CD8-positive, alpha-beta memory T cell (primary cell): ENCODE results near the gene SST. TPM values are rescaled to one million over a fixed set of nuclear protein-coding genes. Genes with fewer than 3 reads are reported as not detected.

Experiments used
- CTCF ChIA-PET: fragments of 350-600 bp; sonication (Branson Sonifier 250); formaldehyde crosslinking; loops from one replicate; lab custom pipeline; 2021; ENCODE audit warnings: antibody characterized with exemption; lab: Charles Lee
- POLR2A ChIA-PET: fragments of 350-600 bp; sonication (Branson Sonifier 250); formaldehyde crosslinking; loops from one replicate; lab custom pipeline; 2021; ENCODE audit warnings: antibody characterized with exemption; lab: Charles Lee
- DNase-seq, 5 donors: peaks; one replicate each; pipeline versions ENCODE4 v3.0.0 to v3.0.0-alpha.2; 2020 to 2022; ENCODE audit warnings: mixed read lengths in 1 of 5
- H3K27ac ChIP-seq: one replicate; pipeline ENCODE4 v1.7.0; 2013; ENCODE audit warnings: low read depth, mild to moderate bottlenecking, low read length, moderate library complexity
- H3K27me3 ChIP-seq: 2 replicates; pipeline ENCODE4 v1.7.0; 2013; ENCODE audit warnings: low read length, mild to moderate bottlenecking; ENCODE audit not compliant: insufficient read depth, poor library complexity, severe bottlenecking
- H3K36me3 ChIP-seq: 2 replicates; pipeline ENCODE4 v1.7.0; 2013; ENCODE audit warnings: mild to moderate bottlenecking, low read length, moderate library complexity; ENCODE audit not compliant: insufficient read depth
- H3K4me1 ChIP-seq: 2 replicates; pipeline ENCODE4 v1.7.0; 2013; ENCODE audit warnings: mild to moderate bottlenecking, low read length, moderate library complexity; ENCODE audit not compliant: insufficient read depth
- H3K4me3 ChIP-seq: 2 replicates; pipeline ENCODE4 v1.7.0; 2013; ENCODE audit warnings: mild to moderate bottlenecking, low read length
- H3K9me3 ChIP-seq: 2 replicates; pipeline ENCODE4 v1.7.0; 2013; ENCODE audit warnings: mild to moderate bottlenecking, low read length
- H3K27ac Mint-ChIP-seq, 8 donors: one replicate each; pipeline ENCODE4 v1.8.0; 2020 to 2021; ENCODE audit warnings: mixed read lengths in 8 of 8, mild to moderate bottlenecking in 6 of 8, inconsistent platforms in 3 of 8, moderate library complexity in 3 of 8
- H3K27me3 Mint-ChIP-seq, 2 donors: one replicate each; pipeline ENCODE4 v1.8.0; 2020 to 2021; ENCODE audit warnings: mixed read lengths in 2 of 2, mild to moderate bottlenecking in 1 of 2, moderate library complexity in 1 of 2
- H3K36me3 Mint-ChIP-seq, 3 donors: one replicate each; pipeline ENCODE4 v1.8.0; 2020 to 2021; ENCODE audit warnings: mixed read lengths in 3 of 3, inconsistent platforms in 1 of 3, mild to moderate bottlenecking in 1 of 3
- H3K4me1 Mint-ChIP-seq, 3 donors: one replicate each; pipeline ENCODE4 v1.8.0; 2020 to 2021; ENCODE audit warnings: mixed read lengths in 3 of 3, inconsistent platforms in 1 of 3, mild to moderate bottlenecking in 1 of 3
- H3K4me3 Mint-ChIP-seq, 7 donors: one replicate each; pipeline ENCODE4 v1.8.0; 2020 to 2021; ENCODE audit warnings: mixed read lengths in 7 of 7, mild to moderate bottlenecking in 6 of 7, moderate library complexity in 4 of 7, inconsistent platforms in 2 of 7
- H3K9me3 Mint-ChIP-seq, 5 donors: one replicate each; pipeline ENCODE4 v1.8.0; 2020 to 2022; ENCODE audit warnings: mixed read lengths in 5 of 5, mild to moderate bottlenecking in 3 of 5, moderate library complexity in 2 of 5, inconsistent platforms in 1 of 5
- polyA plus RNA-seq: library from polyadenylated mRNA; unstranded; fragments of 300-500 nt; fragmentation: Illumina TruSeq; gene quantifications from one replicate; pipeline ENCODE4 v1.2.3, GENCODE V29; 2021
- total RNA-seq, 2 experiments: library from RNA; stranded (reverse); gene quantifications; one replicate each; pipeline ENCODE4 v1.2.3, GENCODE V29; 2021

Gene SST
- total and polyA plus RNA-seq, 3 experiments from 2014 or later, result not detected

- H3K27me3 Mint-ChIP-seq, result no peaks in the 10 kb centered on the region
- no peaks in the 10 kb centered on the region for H3K36me3 Mint-ChIP-seq
- no peak for DNase-seq
- no peaks in the 10 kb centered on the region for H3K9me3 ChIP-seq
- no peaks in the 10 kb centered on the region for H3K36me3 ChIP-seq
- POLR2A ChIA-PET, result no interaction called here
- H3K4me1 ChIP-seq, result peaks cover under 1% of the 10 kb centered on the region
- no peak overlapping the region for H3K27ac ChIP-seq
- no peak overlapping the region for H3K4me3 ChIP-seq
- no peak overlapping the region for H3K4me3 Mint-ChIP-seq
- peaks cover 5 to 7% (median 7%) of the 10 kb centered on the region in 3 donors for H3K4me1 Mint-ChIP-seq
- H3K27ac Mint-ChIP-seq, result no peak overlapping the region
- CTCF ChIA-PET, result interaction anchor here (1.0 to 1.1 kb wide), 2 partner anchors 25 to 390 kb away, joined by 3 to 4 read pairs; no protein-coding TSS in a partner anchor
- no peaks in the 10 kb centered on the region for H3K9me3 Mint-ChIP-seq
- H3K27me3 ChIP-seq, result no peaks in the 10 kb centered on the region
Measured at GRCh38 chr3:187708696-187709095, 38.5 kb upstream of the SST start.

GRCh38 chr3:187706971-187707370, 36.8 kb upstream of the SST start:
- Mint-ChIP-seq H3K36me3 (no peaks in the 10 kb centered on the region), H3K4me1 (peaks cover 0 to 2% (median 0%) of the 10 kb centered on the region in 3 donors), H3K27ac (no peak overlapping the region), H3K4me3 (no peak overlapping the region), H3K27me3 (no peaks in the 10 kb centered on the region), H3K9me3 (no peaks in the 10 kb centered on the region)
- Histone ChIP-seq H3K4me3 (no peak overlapping the region), H3K4me1 (no peaks in the 10 kb centered on the region), H3K36me3 (no peaks in the 10 kb centered on the region), H3K27ac (no peak overlapping the region), H3K9me3 (no peaks in the 10 kb centered on the region), H3K27me3 (no peaks in the 10 kb centered on the region)
- CTCF ChIA-PET, result interaction anchor here (1.1 to 1.4 kb wide), 2 partner anchors 8 to 33 kb away, joined by 3 read pairs; no protein-coding TSS in a partner anchor
- no peak for DNase-seq
- POLR2A ChIA-PET, result no interaction called here

DNA sequence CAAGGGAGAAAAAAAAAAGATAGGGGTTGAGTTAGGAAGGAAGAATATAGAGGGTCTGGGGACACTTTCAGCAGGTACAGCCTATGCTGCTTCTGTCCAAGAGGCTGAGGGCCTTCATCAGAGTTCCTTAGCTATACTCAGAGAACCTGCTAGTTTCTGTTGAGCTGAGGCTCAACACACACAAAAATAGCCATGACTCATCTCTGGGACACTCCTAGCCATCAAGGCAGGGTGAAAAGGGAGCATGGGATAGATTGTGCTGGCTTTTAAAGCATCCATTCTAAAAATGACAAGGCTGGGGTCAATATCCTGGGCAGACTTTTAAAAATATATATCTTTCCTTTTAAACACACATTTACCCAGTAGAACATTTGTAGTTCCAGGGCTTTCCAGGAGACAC, 35.0 kb upstream of the SST start:
- no peaks in the 10 kb centered on the region for H3K4me1 ChIP-seq
- Mint-ChIP-seq H3K36me3 (no peaks in the 10 kb centered on the region), H3K4me1 (peaks cover 0 to 2% (median 0%) of the 10 kb centered on the region in 3 donors), H3K4me3 (no peak overlapping the region), H3K27ac (no peak overlapping the region), H3K9me3 (no peaks in the 10 kb centered on the region), H3K27me3 (peaks cover 0 to 4% of the 10 kb centered on the region in 2 donors)
- ChIA-PET POLR2A (no interaction called here), CTCF (interaction anchor here (0.9 to 1.9 kb wide), 3 partner anchors 10 to 385 kb away, joined by 3 to 7 read pairs (median 3); no protein-coding TSS in a partner anchor)
- H3K27me3 ChIP-seq, result no peaks in the 10 kb centered on the region
- no peak overlapping the region for H3K27ac ChIP-seq
- no peak overlapping the region for H3K4me3 ChIP-seq
- no peaks in the 10 kb centered on the region for H3K36me3 ChIP-seq
- DNase-seq, result no peak
- H3K9me3 ChIP-seq, result no peaks in the 10 kb centered on the region

DNA sequence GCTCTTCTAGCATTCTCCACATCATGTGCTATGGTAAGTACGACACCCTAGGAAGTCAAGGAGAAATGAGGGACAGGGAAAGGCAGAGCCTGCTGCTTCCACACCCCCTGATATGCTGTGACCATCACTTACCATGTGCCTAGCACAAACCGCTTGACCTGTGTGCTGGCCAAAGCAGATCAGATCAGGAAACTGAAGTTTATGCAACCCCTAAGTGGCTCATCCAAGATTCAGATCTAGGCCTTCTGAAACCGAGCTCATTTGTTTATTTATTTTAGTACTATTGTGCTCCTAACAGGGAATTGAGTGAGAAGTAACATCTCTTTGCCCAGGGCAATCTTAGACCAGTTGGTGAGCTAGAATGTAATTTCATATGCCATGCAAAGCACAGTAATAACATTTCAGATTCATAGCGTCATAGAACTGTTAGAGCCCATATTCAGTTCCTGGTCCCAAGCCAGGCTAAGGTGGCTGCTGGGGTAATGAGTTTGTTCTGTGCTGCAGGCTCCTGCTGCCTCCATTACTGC, 32.4 kb upstream of the SST start, which contains the start of gene RTP2:
TSS of gene RTP2 (minus strand) at position 51 of the 527 bp plus-strand sequence. CDS start 429 bp downstream, outside the sequence.
- peak within 1 kb of the TSS in 1 of 8 donors; percentile 15 for H3K27ac Mint-ChIP-seq
- peaks cover 0 to 2% (median 0%) of the 10 kb centered on the region in 3 donors for H3K4me1 Mint-ChIP-seq
- ChIA-PET POLR2A (no interaction called here), CTCF (interaction anchor here (1.4 to 3.4 kb wide), 4 partner anchors 12 to 383 kb away, joined by 3 to 11 read pairs (median 7); no protein-coding TSS in a partner anchor)
- DNase-seq, result no peak
- H3K36me3 Mint-ChIP-seq, result no peaks in the 10 kb centered on the region
- H3K36me3 ChIP-seq, result no peaks in the 10 kb centered on the region
- H3K4me3 Mint-ChIP-seq, result no peak within 1 kb of the TSS
- H3K9me3 Mint-ChIP-seq, result no peaks in the 10 kb centered on the region
- H3K27me3 Mint-ChIP-seq, result peaks cover 7 to 9% of the 10 kb centered on the region in 2 donors
- no peaks in the 10 kb centered on the region for H3K9me3 ChIP-seq
- H3K27me3 ChIP-seq, result no peaks in the 10 kb centered on the region
- H3K4me3 ChIP-seq, result no peak within 1 kb of the TSS
- no peak within 1 kb of the TSS for H3K27ac ChIP-seq
- H3K4me1 ChIP-seq, result no peaks in the 10 kb centered on the region

DNA sequence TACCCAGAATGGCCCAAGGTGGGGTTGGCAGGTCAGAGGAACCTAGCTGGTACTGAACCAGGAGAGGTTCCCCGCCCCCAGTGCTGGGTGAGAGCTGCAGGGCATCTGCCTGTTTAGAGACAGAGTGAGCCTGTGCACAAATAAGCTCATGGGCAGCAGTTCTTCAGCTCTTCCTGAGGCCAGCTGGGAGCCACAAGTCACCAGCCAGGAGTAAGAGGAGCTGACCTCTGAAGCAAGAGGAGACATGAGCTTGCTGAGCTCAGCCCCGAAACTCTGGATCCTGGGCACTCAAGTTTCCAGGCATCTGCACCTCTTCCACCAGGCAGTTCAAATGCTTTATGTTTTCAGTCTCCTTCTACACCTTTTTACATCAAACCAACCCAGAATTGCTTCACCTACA, 30.1 kb upstream of the SST start:
- Mint-ChIP-seq H3K4me3 (no peak overlapping the region), H3K27me3 (peaks cover 11 to 24% of the 10 kb centered on the region in 2 donors), H3K4me1 (no peaks in the 10 kb centered on the region), H3K27ac (no peak overlapping the region), H3K9me3 (no peaks in the 10 kb centered on the region), H3K36me3 (peaks cover 0 to 3% (median 0%) of the 10 kb centered on the region in 3 donors)
- no peak for DNase-seq
- Histone ChIP-seq H3K36me3 (no peaks in the 10 kb centered on the region), H3K27ac (no peak overlapping the region), H3K4me1 (no peaks in the 10 kb centered on the region), H3K27me3 (no peaks in the 10 kb centered on the region), H3K9me3 (no peaks in the 10 kb centered on the region), H3K4me3 (no peak overlapping the region)
- ChIA-PET POLR2A (no interaction called here), CTCF (interaction anchor here (0.8 to 3.4 kb wide), 2 partner anchors 14 to 16 kb away, joined by 3 to 11 read pairs; no protein-coding TSS in a partner anchor)

DNA sequence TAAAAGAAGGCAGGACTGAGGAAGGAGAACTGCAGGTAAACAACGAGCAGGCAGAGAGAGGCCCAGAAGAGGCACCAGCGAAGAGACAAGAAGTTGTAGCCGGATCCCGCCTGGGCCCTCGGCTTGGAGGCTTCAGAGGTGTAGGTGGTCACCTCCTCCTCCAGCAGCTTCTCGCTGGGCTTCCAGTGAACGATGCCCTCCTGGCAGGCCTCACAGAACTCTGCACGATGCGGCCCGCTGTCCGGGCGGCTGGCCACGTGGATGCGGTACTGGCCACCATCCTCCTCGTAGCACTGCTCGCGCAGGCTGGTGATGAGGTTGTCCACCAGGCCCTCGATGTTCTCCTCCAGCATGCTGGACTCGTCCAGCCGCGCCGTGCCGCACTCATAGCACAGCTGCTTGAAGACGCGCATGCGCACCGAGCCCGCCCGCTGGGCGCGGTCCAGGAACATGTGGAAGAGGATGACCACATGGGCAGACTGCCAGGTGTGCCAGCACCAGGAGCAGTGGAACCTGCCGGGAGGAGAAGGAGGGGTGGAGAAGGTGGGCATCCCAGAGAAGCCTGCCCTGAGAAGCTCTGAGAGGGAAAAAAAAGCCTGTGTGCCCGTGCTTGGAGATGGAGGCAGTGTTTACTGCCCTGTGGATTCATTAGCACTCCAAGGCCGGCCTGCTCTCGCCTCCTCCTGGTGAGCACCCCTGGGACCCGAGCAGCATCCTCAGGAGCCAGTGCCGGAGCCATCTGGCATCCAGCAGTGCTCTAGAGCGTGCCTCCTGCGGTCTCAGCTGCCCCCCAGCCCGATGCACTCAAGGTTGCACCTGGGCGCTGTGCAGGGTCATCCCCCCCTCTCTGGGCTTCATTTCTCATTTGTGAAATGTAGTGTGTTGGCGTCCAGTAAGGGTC, 28.6 kb upstream of the SST start:
- no peak overlapping the region for H3K4me3 Mint-ChIP-seq
- Histone ChIP-seq H3K4me3 (no peak overlapping the region), H3K27me3 (no peaks in the 10 kb centered on the region), H3K9me3 (no peaks in the 10 kb centered on the region), H3K4me1 (no peaks in the 10 kb centered on the region), H3K36me3 (no peaks in the 10 kb centered on the region), H3K27ac (no peak overlapping the region)
- H3K27me3 Mint-ChIP-seq, result peaks cover 23 to 39% of the 10 kb centered on the region in 2 donors
- no peak overlapping the region for H3K27ac Mint-ChIP-seq
- ChIA-PET CTCF (no interaction called here), POLR2A (no interaction called here)
- peaks cover 0 to 3% (median 0%) of the 10 kb centered on the region in 3 donors for H3K36me3 Mint-ChIP-seq
- H3K4me1 Mint-ChIP-seq, result no peaks in the 10 kb centered on the region
- DNase-seq, result no peak
- H3K9me3 Mint-ChIP-seq, result no peaks in the 10 kb centered on the region

DNA sequence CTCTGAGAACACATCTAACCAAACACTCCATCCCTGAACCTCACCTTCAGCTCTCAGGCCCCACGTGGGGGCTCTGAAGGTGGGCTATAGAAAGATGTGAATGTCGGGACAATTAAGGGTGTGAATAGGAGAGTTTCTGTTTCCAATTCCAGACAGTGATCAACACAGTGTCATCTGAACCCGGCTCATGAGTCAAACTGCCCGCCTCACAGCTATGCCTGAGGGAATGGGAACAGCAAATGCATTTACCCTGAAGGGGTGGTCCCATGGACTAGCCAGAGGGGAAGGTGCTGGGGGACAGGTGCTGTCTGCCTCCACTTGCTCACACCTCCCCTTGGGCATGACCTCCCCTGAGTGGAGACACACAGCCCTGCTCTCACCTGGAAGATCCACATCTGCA, 25.8 kb upstream of the SST start:
- H3K36me3 Mint-ChIP-seq, result peaks cover 0 to 3% (median 0%) of the 10 kb centered on the region in 3 donors
- no peaks in the 10 kb centered on the region for H3K4me1 Mint-ChIP-seq
- H3K27ac Mint-ChIP-seq, result no peak overlapping the region
- Histone ChIP-seq H3K9me3 (no peaks in the 10 kb centered on the region), H3K36me3 (no peaks in the 10 kb centered on the region), H3K27me3 (no peaks in the 10 kb centered on the region), H3K27ac (no peak overlapping the region), H3K4me3 (no peak overlapping the region), H3K4me1 (no peaks in the 10 kb centered on the region)
- ChIA-PET POLR2A (no interaction called here), CTCF (interaction anchor here (1.0 kb wide), 1 partner anchor 18 kb away, joined by 3 read pairs; no protein-coding TSS in a partner anchor)
- peaks cover 32 to 54% of the 10 kb centered on the region in 2 donors for H3K27me3 Mint-ChIP-seq
- H3K9me3 Mint-ChIP-seq, result no peaks in the 10 kb centered on the region
- no peak overlapping the region for H3K4me3 Mint-ChIP-seq
- DNase-seq, result no peak

DNA sequence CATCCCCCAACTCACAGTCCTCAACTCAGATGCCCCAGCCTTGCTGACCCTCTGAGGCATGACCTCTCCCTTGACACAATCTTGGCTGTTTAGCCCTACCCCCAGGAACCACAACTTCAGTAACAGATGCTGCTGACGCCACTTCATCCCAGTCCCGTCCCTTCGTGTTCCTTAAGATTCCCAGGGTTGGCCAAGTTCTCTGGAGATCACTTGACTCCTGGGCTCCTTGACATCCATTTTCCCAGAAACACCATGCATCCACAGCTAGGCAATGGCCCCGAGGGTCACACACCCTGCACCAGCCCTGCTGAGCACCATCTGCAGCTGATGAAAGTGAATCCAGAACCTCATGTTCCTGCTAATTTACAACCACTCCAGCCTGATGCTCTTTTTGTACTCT, 25.3 kb upstream of the SST start:
- H3K27ac Mint-ChIP-seq, result no peak overlapping the region
- Histone ChIP-seq H3K27ac (no peak overlapping the region), H3K27me3 (no peaks in the 10 kb centered on the region), H3K36me3 (no peaks in the 10 kb centered on the region), H3K4me1 (no peaks in the 10 kb centered on the region), H3K9me3 (no peaks in the 10 kb centered on the region), H3K4me3 (no peak overlapping the region)
- POLR2A ChIA-PET, result no interaction called here
- peaks cover 0 to 3% (median 0%) of the 10 kb centered on the region in 3 donors for H3K36me3 Mint-ChIP-seq
- no peaks in the 10 kb centered on the region for H3K4me1 Mint-ChIP-seq
- CTCF ChIA-PET, result no interaction called here
- no peaks in the 10 kb centered on the region for H3K9me3 Mint-ChIP-seq
- H3K27me3 Mint-ChIP-seq, result peaks cover 33 to 60% of the 10 kb centered on the region in 2 donors
- no peak overlapping the region for H3K4me3 Mint-ChIP-seq
- no peak for DNase-seq
